ENCODE measurements around the gene CRYL1.

DNA sequence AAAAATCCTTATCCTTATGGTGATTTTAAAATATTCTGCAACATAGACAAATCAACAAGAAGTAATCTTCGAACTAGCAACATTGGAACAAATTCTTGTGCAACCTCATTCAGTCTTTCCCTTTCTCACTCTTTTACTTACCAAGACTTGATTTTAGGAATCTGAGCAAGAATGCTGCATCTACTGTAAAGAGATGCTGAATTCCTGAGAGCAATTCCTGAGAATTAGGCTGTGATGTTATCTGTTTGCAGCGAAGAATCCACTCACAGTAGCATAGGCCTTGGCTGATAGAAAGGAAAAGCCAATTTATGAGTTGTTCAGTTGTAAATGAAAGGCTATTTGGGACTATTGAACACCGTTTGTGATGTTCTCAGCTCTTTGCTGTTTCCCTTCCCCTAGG is 144.3 kb downstream of the CRYL1 start:
- no peak for TF ChIP-seq CREB1 (IDR thresholded peaks at IDR 0.05; ENCODE audit: low read depth)
- no peak for TF ChIP-seq CEBPB (IDR thresholded peaks at IDR 0.05)
- TF ChIP-seq, protein P1, sequence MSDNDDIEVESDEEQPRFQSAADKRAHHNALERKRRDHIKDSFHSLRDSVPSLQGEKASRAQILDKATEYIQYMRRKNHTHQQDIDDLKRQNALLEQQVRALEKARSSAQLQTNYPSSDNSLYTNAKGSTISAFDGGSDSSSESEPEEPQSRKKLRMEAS (IDR thresholded peaks at IDR 0.05), result no peak
- TF ChIP-seq TAF1 (IDR thresholded peaks at IDR 0.05; ENCODE audit: low read depth), result no peak
- TF ChIP-seq EP300 (IDR thresholded peaks at IDR 0.05; ENCODE audit: borderline replicate concordance), result no peak
